ENCODE results near the gene CELF5.

The CELF5 gene

DNA sequence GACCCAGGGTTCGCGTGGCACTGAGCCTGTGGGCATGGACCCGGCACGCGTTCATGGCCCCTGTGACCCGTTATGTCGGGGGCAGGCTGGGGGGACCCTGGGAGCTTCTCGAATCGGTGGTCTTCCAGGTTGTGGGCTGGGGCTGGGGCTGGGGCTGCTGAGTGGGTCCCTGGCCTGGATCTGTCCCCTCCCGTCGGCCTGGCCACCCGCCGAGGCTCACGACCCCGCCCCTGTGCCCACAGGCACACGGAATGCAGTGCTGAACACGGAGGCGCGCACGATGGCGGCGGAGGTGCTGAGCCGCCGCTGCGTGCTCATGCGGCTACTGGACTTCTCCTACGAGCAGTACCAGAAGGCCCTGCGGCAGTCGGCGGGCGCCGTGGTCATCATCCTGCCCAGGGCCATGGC is 32.2 kb upstream of the CELF5 start:
- H3K9me3 ChIP-seq (ENCODE audit: control insufficient read depth, low read length), result no peaks in the 10 kb centered on the region
- no peak for DNase-seq (ENCODE audit: low read depth)

GRCh38 chr19:3192684-3193083 is 31.8 kb upstream of the CELF5 start:
- H3K4me3 ChIP-seq (ENCODE audit: low read length), result no peak overlapping the region
- no peak overlapping the region for H3K9ac ChIP-seq (ENCODE audit: low read length)
- no peaks in the 10 kb centered on the region for H3K9me3 ChIP-seq (ENCODE audit: control insufficient read depth, low read length)
- H3K4me1 ChIP-seq (ENCODE audit: control insufficient read depth, insufficient read depth, low read length), result peaks cover 4% of the 10 kb centered on the region
- no peaks in the 10 kb centered on the region for H3K27me3 ChIP-seq (replicated peaks; ENCODE audit: control insufficient read depth, insufficient read depth, low read length)
- H3K36me3 ChIP-seq (ENCODE audit: control insufficient read depth, insufficient read depth, low read length, severe bottlenecking), result peaks cover 29% of the 10 kb centered on the region
- DNase-seq (ENCODE audit: low read depth), result no peak

More for the DNA sequence above, 32.2 kb upstream of the CELF5 start:
- peaks cover 29% of the 10 kb centered on the region for H3K36me3 ChIP-seq (ENCODE audit: control insufficient read depth, insufficient read depth, low read length, severe bottlenecking)
- peaks cover 9% of the 10 kb centered on the region for H3K4me1 ChIP-seq (ENCODE audit: control insufficient read depth, insufficient read depth, low read length)
- no peaks in the 10 kb centered on the region for H3K27me3 ChIP-seq (replicated peaks; ENCODE audit: control insufficient read depth, insufficient read depth, low read length)
- H3K4me3 ChIP-seq (ENCODE audit: low read length), result no peak overlapping the region
- no peak overlapping the region for H3K9ac ChIP-seq (ENCODE audit: low read length)

DNA sequence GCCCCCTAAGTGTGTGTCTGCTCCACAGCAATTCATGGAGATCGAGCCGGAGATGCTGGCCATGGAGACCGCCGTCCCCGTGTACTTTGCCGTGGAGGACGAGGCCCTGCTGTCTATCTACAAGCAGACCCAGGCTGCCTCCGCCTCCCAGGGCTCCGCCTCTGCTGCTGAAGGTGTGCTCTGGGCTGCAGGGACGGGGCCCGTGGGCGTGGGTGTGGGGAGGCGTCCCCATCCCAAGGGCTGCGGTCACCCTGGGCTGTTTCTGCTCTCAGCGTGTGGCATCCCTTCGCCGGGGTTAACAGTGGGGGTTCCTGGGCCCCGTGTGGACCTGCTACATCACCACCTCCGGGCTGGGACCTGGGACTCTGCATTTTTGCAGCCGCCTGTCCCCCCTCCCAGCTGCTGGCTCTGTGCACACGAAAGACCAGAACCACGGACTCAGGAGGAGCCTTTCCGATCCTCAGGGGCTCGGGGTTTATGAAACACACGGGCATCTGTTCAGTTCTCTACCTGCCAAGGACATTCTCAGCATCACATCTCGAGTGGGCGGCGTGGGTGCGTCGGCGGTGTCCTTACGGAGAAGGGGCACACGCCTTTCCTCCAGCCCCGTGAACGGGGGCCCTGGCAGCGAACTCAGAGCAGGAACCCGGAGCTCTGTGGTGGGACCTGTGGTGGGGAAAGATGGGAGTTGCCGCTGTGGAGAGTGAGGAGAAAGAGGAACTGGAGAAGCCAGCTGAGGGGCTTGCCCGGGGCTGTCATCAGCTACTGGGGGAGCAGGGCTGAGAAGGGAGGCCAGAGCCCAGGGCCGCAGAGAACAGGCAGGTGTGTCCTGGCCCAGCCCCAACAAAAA is 31.0 kb upstream of the CELF5 start:
- DNase-seq (ENCODE audit: low read depth), result no peak
- H3K9me3 ChIP-seq (ENCODE audit: control insufficient read depth, low read length), result no peaks in the 10 kb centered on the region
- no peaks in the 10 kb centered on the region for H3K27me3 ChIP-seq (replicated peaks; ENCODE audit: control insufficient read depth, insufficient read depth, low read length)
- H3K9ac ChIP-seq (ENCODE audit: low read length), result no peak overlapping the region
- peaks cover 29% of the 10 kb centered on the region for H3K36me3 ChIP-seq (ENCODE audit: control insufficient read depth, insufficient read depth, low read length, severe bottlenecking)
- no peaks in the 10 kb centered on the region for H3K4me1 ChIP-seq (ENCODE audit: control insufficient read depth, insufficient read depth, low read length)
- no peak overlapping the region for H3K4me3 ChIP-seq (ENCODE audit: low read length)

- no peak for DNase-seq (ENCODE audit: low read depth)
- Histone ChIP-seq H3K9me3 (ENCODE audit: control insufficient read depth, low read length) (no peaks in the 10 kb centered on the region), H3K9ac (ENCODE audit: low read length) (no peak overlapping the region), H3K27me3 (replicated peaks; ENCODE audit: control insufficient read depth, insufficient read depth, low read length) (no peaks in the 10 kb centered on the region), H3K4me3 (ENCODE audit: low read length) (no peak overlapping the region), H3K4me1 (ENCODE audit: control insufficient read depth, insufficient read depth, low read length) (no peaks in the 10 kb centered on the region), H3K36me3 (ENCODE audit: control insufficient read depth, insufficient read depth, low read length, severe bottlenecking) (peaks cover 28% of the 10 kb centered on the region)
Measured at GRCh38 chr19:3194106-3195087, 30.1 kb upstream of the CELF5 start.

DNA sequence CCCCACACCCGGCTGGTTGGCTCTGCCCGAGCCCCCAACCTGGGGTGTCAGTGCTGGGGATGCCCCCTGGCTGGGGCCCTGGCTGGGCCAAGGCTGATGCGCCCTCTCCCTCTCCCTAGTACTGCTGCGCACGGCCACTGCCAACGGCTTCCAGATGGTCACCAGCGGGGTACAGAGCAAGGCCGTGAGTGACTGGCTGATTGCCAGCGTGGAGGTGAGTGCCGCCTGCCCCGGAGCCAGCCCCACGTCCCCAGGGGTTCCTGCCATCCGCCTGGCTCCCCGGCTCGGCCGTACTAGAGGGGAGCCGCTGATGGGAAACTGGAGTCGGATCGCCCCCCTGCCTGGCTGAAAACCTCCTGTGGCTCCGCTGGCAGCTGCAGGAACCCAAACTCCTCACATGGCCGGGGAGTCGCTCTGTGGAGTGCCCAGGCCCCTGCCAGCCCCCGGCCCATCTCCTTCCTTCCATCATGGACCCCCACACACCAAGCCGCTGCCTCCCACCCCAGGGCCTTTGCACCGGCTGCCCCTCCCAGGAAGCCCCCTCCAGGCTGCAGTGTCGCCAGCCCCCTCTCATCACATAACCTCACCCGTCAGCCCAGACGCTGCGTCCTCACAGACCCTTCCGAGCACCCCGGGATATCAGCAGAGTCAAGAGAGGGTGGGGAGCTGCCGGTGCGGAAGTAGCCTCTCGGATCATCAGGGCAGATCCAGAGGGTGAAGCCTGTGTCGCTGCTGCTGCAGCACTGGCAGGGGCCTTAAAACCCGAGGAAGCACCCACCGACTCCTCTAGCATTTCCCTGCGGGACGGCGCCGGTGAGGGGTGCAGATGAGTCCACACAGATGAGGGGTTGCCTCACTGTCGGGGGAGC is 28.2 kb upstream of the CELF5 start:
- Histone ChIP-seq H3K4me1 (ENCODE audit: control insufficient read depth, insufficient read depth, low read length) (no peaks in the 10 kb centered on the region), H3K9me3 (ENCODE audit: control insufficient read depth, low read length) (no peaks in the 10 kb centered on the region), H3K9ac (ENCODE audit: low read length) (no peak overlapping the region), H3K27me3 (replicated peaks; ENCODE audit: control insufficient read depth, insufficient read depth, low read length) (no peaks in the 10 kb centered on the region), H3K36me3 (ENCODE audit: control insufficient read depth, insufficient read depth, low read length, severe bottlenecking) (peaks cover 28% of the 10 kb centered on the region), H3K4me3 (ENCODE audit: low read length) (no peak overlapping the region)
- DNase-seq (ENCODE audit: low read depth), result no peak

DNA sequence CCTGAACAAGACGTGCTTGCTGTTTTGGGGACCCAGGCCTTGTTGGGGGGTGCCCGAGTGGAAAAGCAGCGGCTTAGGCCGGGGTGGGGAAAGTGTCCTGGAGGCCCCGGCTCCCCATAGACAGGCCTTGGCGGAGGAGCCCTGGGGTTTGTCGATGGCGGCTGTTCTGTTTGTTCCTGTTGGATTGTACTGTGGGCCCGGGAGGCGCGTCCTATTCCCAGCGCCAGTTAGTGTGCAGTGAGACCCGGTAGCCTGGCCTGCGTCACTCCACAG is 27.6 kb upstream of the CELF5 start:
- Histone ChIP-seq H3K27me3 (replicated peaks; ENCODE audit: control insufficient read depth, insufficient read depth, low read length) (no peaks in the 10 kb centered on the region), H3K9me3 (ENCODE audit: control insufficient read depth, low read length) (no peaks in the 10 kb centered on the region), H3K9ac (ENCODE audit: low read length) (no peak overlapping the region), H3K4me1 (ENCODE audit: control insufficient read depth, insufficient read depth, low read length) (no peaks in the 10 kb centered on the region), H3K36me3 (ENCODE audit: control insufficient read depth, insufficient read depth, low read length, severe bottlenecking) (peaks cover 28% of the 10 kb centered on the region), H3K4me3 (ENCODE audit: low read length) (no peak overlapping the region)
- no peak for DNase-seq (ENCODE audit: low read depth)

GRCh38 chr19:3198901-3199700 is 25.4 kb upstream of the CELF5 start:
- Histone ChIP-seq H3K36me3 (ENCODE audit: control insufficient read depth, insufficient read depth, low read length, severe bottlenecking) (peaks cover 29% of the 10 kb centered on the region), H3K9me3 (ENCODE audit: control insufficient read depth, low read length) (no peaks in the 10 kb centered on the region), H3K9ac (ENCODE audit: low read length) (no peak overlapping the region), H3K4me1 (ENCODE audit: control insufficient read depth, insufficient read depth, low read length) (no peaks in the 10 kb centered on the region), H3K27me3 (replicated peaks; ENCODE audit: control insufficient read depth, insufficient read depth, low read length) (no peaks in the 10 kb centered on the region), H3K4me3 (ENCODE audit: low read length) (no peak overlapping the region)
- no peak for DNase-seq (ENCODE audit: low read depth)

- no peaks in the 10 kb centered on the region for H3K9me3 ChIP-seq (ENCODE audit: control insufficient read depth, low read length)
- no peak for DNase-seq (ENCODE audit: low read depth)
- H3K27me3 ChIP-seq (replicated peaks; ENCODE audit: control insufficient read depth, insufficient read depth, low read length), result no peaks in the 10 kb centered on the region
- no peak overlapping the region for H3K4me3 ChIP-seq (ENCODE audit: low read length)
- peaks cover 39% of the 10 kb centered on the region for H3K36me3 ChIP-seq (ENCODE audit: control insufficient read depth, insufficient read depth, low read length, severe bottlenecking)
- no peak overlapping the region for H3K9ac ChIP-seq (ENCODE audit: low read length)
- H3K4me1 ChIP-seq (ENCODE audit: control insufficient read depth, insufficient read depth, low read length), result no peaks in the 10 kb centered on the region
Measured at GRCh38 chr19:3201072-3201700, 23.3 kb upstream of the CELF5 start.

GRCh38 chr19:3201911-3202310 is 22.6 kb upstream of the CELF5 start:
- no peak overlapping the region for H3K4me3 ChIP-seq (ENCODE audit: low read length)
- H3K9me3 ChIP-seq (ENCODE audit: control insufficient read depth, low read length), result no peaks in the 10 kb centered on the region
- no peaks in the 10 kb centered on the region for H3K27me3 ChIP-seq (replicated peaks; ENCODE audit: control insufficient read depth, insufficient read depth, low read length)
- H3K36me3 ChIP-seq (ENCODE audit: control insufficient read depth, insufficient read depth, low read length, severe bottlenecking), result peaks cover 40% of the 10 kb centered on the region
- no peak overlapping the region for H3K9ac ChIP-seq (ENCODE audit: low read length)
- no peak for DNase-seq (ENCODE audit: low read depth)
- H3K4me1 ChIP-seq (ENCODE audit: control insufficient read depth, insufficient read depth, low read length), result no peaks in the 10 kb centered on the region

DNA sequence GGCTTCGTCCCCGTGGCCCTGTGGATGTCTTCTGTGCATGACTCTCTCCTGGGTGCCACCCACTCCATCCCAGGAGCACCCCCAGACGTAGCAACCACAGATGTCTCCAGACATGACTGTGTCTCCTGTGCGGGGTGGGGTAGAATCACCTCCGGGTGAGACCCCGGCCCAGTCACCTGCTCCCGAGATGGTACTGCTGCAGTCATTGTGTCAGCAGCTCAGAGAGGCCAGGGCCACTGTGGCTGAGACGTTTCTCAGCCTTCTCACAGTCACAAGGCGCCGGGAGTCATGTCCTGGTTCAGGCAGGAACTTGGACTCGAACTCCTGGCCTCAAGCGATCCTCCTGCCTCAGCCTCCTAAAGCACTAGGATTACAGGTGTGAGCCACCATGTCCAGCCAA is 22.1 kb upstream of the CELF5 start:
- Histone ChIP-seq H3K4me3 (ENCODE audit: low read length) (no peak overlapping the region), H3K4me1 (ENCODE audit: control insufficient read depth, insufficient read depth, low read length) (no peaks in the 10 kb centered on the region), H3K36me3 (ENCODE audit: control insufficient read depth, insufficient read depth, low read length, severe bottlenecking) (peaks cover 44% of the 10 kb centered on the region), H3K9ac (ENCODE audit: low read length) (no peak overlapping the region), H3K27me3 (replicated peaks; ENCODE audit: control insufficient read depth, insufficient read depth, low read length) (no peaks in the 10 kb centered on the region), H3K9me3 (ENCODE audit: control insufficient read depth, low read length) (no peaks in the 10 kb centered on the region)
- no peak for DNase-seq (ENCODE audit: low read depth)
